Osteoblast (primary cell): ENCODE measurements around the gene ZNF587. TPM values are rescaled to one million over a fixed set of nuclear protein-coding genes. Genes with fewer than 3 reads are reported as not detected.

ENCODE experiments used
- DNase-seq: peaks from one replicate; pipeline ENCODE4 v3.0.0; 2011; ENCODE audit warnings: low spot score, mixed read lengths; ENCODE audit not compliant: insufficient read length; ENCODE audit errors: missing footprints
- H2AFZ ChIP-seq: 2 replicates; pipeline ENCODE4 v1.6.0; 2011; ENCODE audit warnings: mild to moderate bottlenecking, low read length
- H3K27ac ChIP-seq: 2 replicates; pipeline ENCODE4 v1.5.1; 2011; ENCODE audit warnings: mild to moderate bottlenecking, low read depth, low read length, moderate library complexity
- H3K27me3 ChIP-seq: 2 replicates; pipeline ENCODE4 v1.6.0; 2012; ENCODE audit warnings: mild to moderate bottlenecking, control low read depth, inconsistent platforms, low read length, moderate library complexity; ENCODE audit not compliant: insufficient read depth
- H3K36me3 ChIP-seq: 2 replicates; pipeline ENCODE4 v1.5.1; 2011; ENCODE audit warnings: mild to moderate bottlenecking, low read length, control low read depth, moderate library complexity; ENCODE audit not compliant: insufficient read depth
- H3K4me1 ChIP-seq: 2 replicates; pipeline ENCODE4 v1.5.1; 2011; ENCODE audit warnings: mild to moderate bottlenecking, low read length, control low read depth, moderate library complexity; ENCODE audit not compliant: insufficient read depth
- H3K4me2 ChIP-seq: 2 replicates; pipeline ENCODE4 v1.6.0; 2011; ENCODE audit warnings: mild to moderate bottlenecking, low read length; ENCODE audit not compliant: insufficient read depth
- H3K4me3 ChIP-seq: fragments of 200-600 bp; sonication (generic); 3 replicates; pipeline ENCODE4 v1.5.1; 2012; ENCODE audit warnings: mild to moderate bottlenecking, low read length, inconsistent platforms; ENCODE audit not compliant: insufficient read depth
- H3K79me2 ChIP-seq: 2 replicates; pipeline ENCODE4 v1.6.0; 2012; ENCODE audit warnings: mild to moderate bottlenecking, low read length, control low read depth, inconsistent platforms; ENCODE audit not compliant: insufficient read depth
- H3K9me3 ChIP-seq: 2 replicates; pipeline ENCODE4 v1.5.1; 2011; ENCODE audit warnings: low read depth, low read length, control low read depth
- H4K20me1 ChIP-seq: 2 replicates; pipeline ENCODE4 v1.6.0; 2012; ENCODE audit warnings: mild to moderate bottlenecking, low read length, control low read depth; ENCODE audit not compliant: insufficient read depth
- total RNA-seq: library from RNA; depleted of rRNA; stranded (reverse); fragments of >200 nt; gene quantifications from 2 replicates; pipeline ENCODE4 v1.2.3, GENCODE V29; 2012
- TF ChIP-seq, protein P1 (sequence below): IDR thresholded peaks from 2 replicates; pipeline ENCODE4 v1.5.1; 2011; ENCODE audit warnings: mild to moderate bottlenecking, low read depth, low read length, moderate library complexity; ENCODE audit errors: extremely low read depth

Gene ZNF587
- total RNA-seq, 1 donor, result 26.4 TPM

GRCh38 chr19:57914531-57914930, 64.9 kb downstream of the ZNF587 start:
- H3K79me2 ChIP-seq, result peaks cover 44% of the 10 kb centered on the region
- no peak for DNase-seq
- TF ChIP-seq, protein P1, sequence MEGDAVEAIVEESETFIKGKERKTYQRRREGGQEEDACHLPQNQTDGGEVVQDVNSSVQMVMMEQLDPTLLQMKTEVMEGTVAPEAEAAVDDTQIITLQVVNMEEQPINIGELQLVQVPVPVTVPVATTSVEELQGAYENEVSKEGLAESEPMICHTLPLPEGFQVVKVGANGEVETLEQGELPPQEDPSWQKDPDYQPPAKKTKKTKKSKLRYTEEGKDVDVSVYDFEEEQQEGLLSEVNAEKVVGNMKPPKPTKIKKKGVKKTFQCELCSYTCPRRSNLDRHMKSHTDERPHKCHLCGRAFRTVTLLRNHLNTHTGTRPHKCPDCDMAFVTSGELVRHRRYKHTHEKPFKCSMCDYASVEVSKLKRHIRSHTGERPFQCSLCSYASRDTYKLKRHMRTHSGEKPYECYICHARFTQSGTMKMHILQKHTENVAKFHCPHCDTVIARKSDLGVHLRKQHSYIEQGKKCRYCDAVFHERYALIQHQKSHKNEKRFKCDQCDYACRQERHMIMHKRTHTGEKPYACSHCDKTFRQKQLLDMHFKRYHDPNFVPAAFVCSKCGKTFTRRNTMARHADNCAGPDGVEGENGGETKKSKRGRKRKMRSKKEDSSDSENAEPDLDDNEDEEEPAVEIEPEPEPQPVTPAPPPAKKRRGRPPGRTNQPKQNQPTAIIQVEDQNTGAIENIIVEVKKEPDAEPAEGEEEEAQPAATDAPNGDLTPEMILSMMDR, result no peak
- H3K27ac ChIP-seq, result no peak overlapping the region
- H3K4me1 ChIP-seq, result peaks cover 9% of the 10 kb centered on the region
- no peaks in the 10 kb centered on the region for H3K27me3 ChIP-seq
- H3K4me3 ChIP-seq, result no peak overlapping the region
- no peak overlapping the region for H3K4me2 ChIP-seq
- peaks cover 5% of the 10 kb centered on the region for H4K20me1 ChIP-seq
- H2AFZ ChIP-seq, result no peak overlapping the region
- no peaks in the 10 kb centered on the region for H3K9me3 ChIP-seq
- H3K36me3 ChIP-seq, result peaks cover 22% of the 10 kb centered on the region

Other genes with a start within 250 kb of the ZNF587 start
- 4.1 and 4.7 TPM in 2 replicates for gene ZNF530, start 250.0 kb upstream of the ZNF587 start, total RNA-seq
- gene ZNF134, start 235.6 kb upstream of the ZNF587 start, total RNA-seq, result 18.5 and 22.1 TPM in 2 replicates
- 9.4 and 10.9 TPM in 2 replicates for gene ZNF211, start 216.7 kb upstream of the ZNF587 start, total RNA-seq
- under 0.01 and 0.36 TPM in 2 replicates for gene ZSCAN4, start 180.9 kb upstream of the ZNF587 start, total RNA-seq
- 8.3 and 9.8 TPM in 2 replicates for gene ZNF551, start 167.9 kb upstream of the ZNF587 start, total RNA-seq
- gene ZNF154, start 140.7 kb upstream of the ZNF587 start, total RNA-seq, result 6.8 and 7.6 TPM in 2 replicates
- gene ZNF671, start 122.2 kb upstream of the ZNF587 start, total RNA-seq, result 11.2 TPM in 2 replicates
- gene ZNF776, start 103.0 kb upstream of the ZNF587 start, total RNA-seq, result 15.9 and 16.3 TPM in 2 replicates
- gene ZNF586, start 80.2 kb upstream of the ZNF587 start, total RNA-seq, result 19.5 and 21.5 TPM in 2 replicates
- gene ZNF552, start 34.9 kb upstream of the ZNF587 start, total RNA-seq, result 5.8 and 5.9 TPM in 2 replicates
- 21.2 and 24.2 TPM in 2 replicates for gene ZNF587B, start 19.6 kb upstream of the ZNF587 start, total RNA-seq
- gene ZNF814, start 39.2 kb downstream of the ZNF587 start, total RNA-seq, result 12.7 and 15.9 TPM in 2 replicates
- gene ZNF417, start 66.7 kb downstream of the ZNF587 start, total RNA-seq, result 20.6 TPM in 2 replicates
- 4.7 and 5.1 TPM in 2 replicates for gene ZNF418, start 85.5 kb downstream of the ZNF587 start, total RNA-seq
- gene ZNF256, start 97.8 kb downstream of the ZNF587 start, total RNA-seq, result 5.8 and 5.9 TPM in 2 replicates
- 0.36 TPM in 1 of 2 replicates, not detected in the other for gene C19orf18, start 124.7 kb downstream of the ZNF587 start, total RNA-seq
- 16.3 and 17.4 TPM in 2 replicates for gene ZNF606, start 153.0 kb downstream of the ZNF587 start, total RNA-seq
- 0.36 TPM in 1 of 2 replicates, not detected in the other for gene ZSCAN1, start 184.2 kb downstream of the ZNF587 start, total RNA-seq
- gene ZNF135, start 209.4 kb downstream of the ZNF587 start, total RNA-seq, result 6.5 and 8.3 TPM in 2 replicates
- 49.8 and 60.4 TPM in 2 replicates for gene ZSCAN18, start 248.4 kb downstream of the ZNF587 start, total RNA-seq